Choroid plexus epithelial cell (primary cell): Measurements from ENCODE around the gene FHOD3.

Source experiments
- DNase-seq: peaks from one replicate; pipeline ENCODE4 v3.0.0-alpha.2; 2010; ENCODE audit warnings: low read depth
- H3K4me3 ChIP-seq: 2 replicates; pipeline ENCODE4 v1.5.1; 2011; ENCODE audit warnings: low read depth, mild to moderate bottlenecking, control low read depth, low read length, moderate library complexity
- CTCF ChIP-seq: conservative IDR thresholded peaks from 2 replicates; pipeline ENCODE4 v1.5.1; 2011; ENCODE audit warnings: low read depth, mild to moderate bottlenecking, control low read depth, inconsistent platforms, low read length, moderate library complexity

The FHOD3 gene

GRCh38 chr18:36441426-36442240 is 144.1 kb downstream of the FHOD3 start:
- DNase-seq = peak; percentile 32
- H3K4me3 ChIP-seq = no peak overlapping the region
- no peak for TF ChIP-seq CTCF

GRCh38 chr18:36442717-36443116 is 145.2 kb downstream of the FHOD3 start:
- TF ChIP-seq CTCF = no peak
- H3K4me3 ChIP-seq = no peak overlapping the region

GRCh38 chr18:36446059-36446458 is 148.5 kb downstream of the FHOD3 start:
- DNase-seq = no peak
- H3K4me3 ChIP-seq = no peak overlapping the region
- TF ChIP-seq CTCF = no peak

More at GRCh38 chr18:36442717-36443116, 145.2 kb downstream of the FHOD3 start:
- no peak for DNase-seq

GRCh38 chr18:36448384-36449290 is 151.1 kb downstream of the FHOD3 start:
- no peak overlapping the region for H3K4me3 ChIP-seq
- TF ChIP-seq CTCF = no peak
- DNase-seq = peak; percentile 20

GRCh38 chr18:36449451-36449850 is 151.9 kb downstream of the FHOD3 start:
- no peak for TF ChIP-seq CTCF
- DNase-seq = no peak
- H3K4me3 ChIP-seq = no peak overlapping the region

GRCh38 chr18:36450264-36450663 is 152.8 kb downstream of the FHOD3 start:
- no peak overlapping the region for H3K4me3 ChIP-seq
- TF ChIP-seq CTCF = no peak
- no peak for DNase-seq
